Measurements from ENCODE around the gene DISP3.

DISP3 gene

GRCh38 chr1:11516961-11517635, 38.1 kb downstream of the DISP3 start:
- DNase-seq: no peak

GRCh38 chr1:11518016-11518701, 39.2 kb downstream of the DISP3 start:
- DNase-seq: no peak

GRCh38 chr1:11518791-11519628, 40.1 kb downstream of the DISP3 start:
- no peak for DNase-seq

GRCh38 chr1:11519629-11520031, 40.7 kb downstream of the DISP3 start:
- DNase-seq: no peak

GRCh38 chr1:11520531-11521233, 41.7 kb downstream of the DISP3 start:
- no peak for DNase-seq

GRCh38 chr1:11521582-11522399, 42.8 kb downstream of the DISP3 start:
- DNase-seq: no peak

GRCh38 chr1:11522400-11523235, 43.7 kb downstream of the DISP3 start:
- DNase-seq: no peak

GRCh38 chr1:11523261-11523660, 44.3 kb downstream of the DISP3 start:
- no peak for DNase-seq

GRCh38 chr1:11523746-11524464, 45.0 kb downstream of the DISP3 start:
- DNase-seq: no peak

GRCh38 chr1:11524465-11525150, 45.7 kb downstream of the DISP3 start:
- DNase-seq: no peak

GRCh38 chr1:11525151-11525505, 46.2 kb downstream of the DISP3 start:
- DNase-seq: no peak

GRCh38 chr1:11525516-11525915, 46.6 kb downstream of the DISP3 start:
- DNase-seq: no peak

GRCh38 chr1:11526071-11526895, 47.3 kb downstream of the DISP3 start:
- DNase-seq: no peak

- no peak for DNase-seq
These were observed 48.8 kb downstream of the DISP3 start for GRCh38 chr1:11527541-11528452.

GRCh38 chr1:11528611-11529261, 49.8 kb downstream of the DISP3 start:
- no peak for DNase-seq

- no peak for DNase-seq
These were observed 50.4 kb downstream of the DISP3 start for GRCh38 chr1:11529330-11529729.

Data from CD4-positive, alpha-beta T cell treated with Interleukin-15 for 1 hour (primary cell).